Progenitor cell of endocrine pancreas (in vitro differentiated cells): ENCODE data around the gene HRH1. TPM values are rescaled to one million over a fixed set of nuclear protein-coding genes. Genes with fewer than 3 reads are reported as not detected.

Experiments
- DNase-seq: peaks from one replicate; pipeline ENCODE4 v3.0.0; 2021; ENCODE audit warnings: low spot score; ENCODE audit not compliant: unreplicated experiment
- H3K27ac Mint-ChIP-seq: 2 replicates; pipeline ENCODE4 v1.8.0; 2021; ENCODE audit warnings: mild to moderate bottlenecking, moderate library complexity, mixed read lengths
- H3K27me3 Mint-ChIP-seq: 2 replicates; pipeline ENCODE4 v1.8.0; 2021; ENCODE audit warnings: mixed read lengths
- H3K36me3 Mint-ChIP-seq: 2 replicates; pipeline ENCODE4 v1.8.0; 2022; ENCODE audit warnings: mixed read lengths; ENCODE audit not compliant: insufficient read depth
- H3K4me1 Mint-ChIP-seq: 2 replicates; pipeline ENCODE4 v1.8.0; 2021; ENCODE audit warnings: low read depth, mixed read lengths
- H3K4me3 Mint-ChIP-seq: 2 replicates; pipeline ENCODE4 v1.8.0; 2021; ENCODE audit warnings: low read depth, mild to moderate bottlenecking, moderate library complexity, mixed read lengths
- H3K9me3 Mint-ChIP-seq: 2 replicates; pipeline ENCODE4 v1.8.0; 2021; ENCODE audit warnings: low read depth, mixed read lengths
- total RNA-seq: library from RNA; stranded (reverse); gene quantifications from 2 replicates; pipeline ENCODE4 v1.2.1, GENCODE V29; 2021
- TF ChIP-seq, protein P1 (sequence below): fragments of 200-600 bp; sonication (generic); IDR thresholded peaks from one replicate; pipeline ENCODE4 v1.5.0; 2021; ENCODE audit warnings: antibody characterized with exemption, mild to moderate bottlenecking; ENCODE audit not compliant: unreplicated experiment

HRH1 gene
- total RNA-seq, 1 donor from 2014 or later = not detected

DNA sequence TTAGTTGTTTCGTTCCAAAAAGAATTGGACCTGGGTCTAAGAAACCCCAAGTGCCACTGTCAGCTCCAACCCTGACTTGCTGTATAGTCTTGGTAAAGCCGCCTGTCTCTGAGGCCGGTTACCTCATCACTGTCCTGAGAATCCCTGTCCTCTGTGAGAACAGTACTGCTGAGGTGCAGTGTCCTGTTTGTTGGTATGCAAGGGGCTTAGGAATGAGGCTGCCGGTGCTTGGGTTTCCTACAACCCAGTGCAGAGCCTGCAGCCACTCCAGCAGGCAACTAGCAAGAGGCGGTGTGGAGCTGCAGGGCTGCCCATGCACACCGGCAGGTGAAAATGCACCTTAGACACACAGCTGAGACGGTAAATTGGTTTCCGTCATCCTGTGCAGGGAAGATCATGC is 65.9 kb downstream of the HRH1 start:
- TF ChIP-seq, protein P1, sequence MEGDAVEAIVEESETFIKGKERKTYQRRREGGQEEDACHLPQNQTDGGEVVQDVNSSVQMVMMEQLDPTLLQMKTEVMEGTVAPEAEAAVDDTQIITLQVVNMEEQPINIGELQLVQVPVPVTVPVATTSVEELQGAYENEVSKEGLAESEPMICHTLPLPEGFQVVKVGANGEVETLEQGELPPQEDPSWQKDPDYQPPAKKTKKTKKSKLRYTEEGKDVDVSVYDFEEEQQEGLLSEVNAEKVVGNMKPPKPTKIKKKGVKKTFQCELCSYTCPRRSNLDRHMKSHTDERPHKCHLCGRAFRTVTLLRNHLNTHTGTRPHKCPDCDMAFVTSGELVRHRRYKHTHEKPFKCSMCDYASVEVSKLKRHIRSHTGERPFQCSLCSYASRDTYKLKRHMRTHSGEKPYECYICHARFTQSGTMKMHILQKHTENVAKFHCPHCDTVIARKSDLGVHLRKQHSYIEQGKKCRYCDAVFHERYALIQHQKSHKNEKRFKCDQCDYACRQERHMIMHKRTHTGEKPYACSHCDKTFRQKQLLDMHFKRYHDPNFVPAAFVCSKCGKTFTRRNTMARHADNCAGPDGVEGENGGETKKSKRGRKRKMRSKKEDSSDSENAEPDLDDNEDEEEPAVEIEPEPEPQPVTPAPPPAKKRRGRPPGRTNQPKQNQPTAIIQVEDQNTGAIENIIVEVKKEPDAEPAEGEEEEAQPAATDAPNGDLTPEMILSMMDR = no peak
- DNase-seq = no peak
- Mint-ChIP-seq H3K4me3 (no peak overlapping the region), H3K27me3 (peaks cover 5% of the 10 kb centered on the region), H3K4me1 (no peaks in the 10 kb centered on the region), H3K27ac (no peak overlapping the region), H3K9me3 (no peaks in the 10 kb centered on the region), H3K36me3 (no peaks in the 10 kb centered on the region)

DNA sequence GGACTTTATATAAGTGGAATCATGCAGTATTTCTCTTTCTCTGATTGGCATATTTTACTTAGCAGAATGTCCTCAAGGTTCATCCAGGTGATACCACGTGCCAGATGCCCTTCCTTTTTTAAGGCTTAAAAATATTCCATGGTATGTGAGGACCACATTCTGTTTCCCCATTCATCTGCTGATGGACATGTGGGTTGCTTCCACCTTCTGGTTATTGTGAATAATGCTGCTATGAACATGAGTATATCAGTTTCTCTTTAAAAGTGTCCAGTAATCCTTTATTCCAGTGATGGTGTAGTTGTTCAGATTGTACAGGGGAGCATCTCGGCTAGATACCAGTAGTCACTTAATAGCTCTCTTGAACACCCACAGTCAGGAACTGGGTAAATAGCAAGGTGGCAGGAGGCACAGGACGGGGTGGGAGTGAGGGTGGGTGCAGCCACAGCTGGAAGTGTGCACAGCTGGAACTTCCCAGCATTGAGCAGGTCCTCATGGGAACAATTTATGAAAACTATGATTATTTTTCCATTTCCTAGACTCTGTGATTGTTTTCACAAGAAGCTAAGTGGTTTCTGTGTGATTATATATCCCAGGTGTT is 67.6 kb downstream of the HRH1 start:
- H3K4me1 Mint-ChIP-seq = peaks cover 5% of the 10 kb centered on the region
- no peak overlapping the region for H3K27ac Mint-ChIP-seq
- H3K27me3 Mint-ChIP-seq = peaks cover 10% of the 10 kb centered on the region
- H3K36me3 Mint-ChIP-seq = no peaks in the 10 kb centered on the region
- TF ChIP-seq, protein P1 = no peak
- DNase-seq = no peak
- no peaks in the 10 kb centered on the region for H3K9me3 Mint-ChIP-seq
- no peak overlapping the region for H3K4me3 Mint-ChIP-seq

GRCh38 chr3:11224010-11224409 is 69.7 kb downstream of the HRH1 start:
- Mint-ChIP-seq H3K4me3 (no peak overlapping the region), H3K27me3 (peaks cover 10% of the 10 kb centered on the region), H3K4me1 (peaks cover 5% of the 10 kb centered on the region), H3K36me3 (no peaks in the 10 kb centered on the region), H3K27ac (no peak overlapping the region), H3K9me3 (no peaks in the 10 kb centered on the region)
- DNase-seq = no peak
- TF ChIP-seq, protein P1 = no peak

DNA sequence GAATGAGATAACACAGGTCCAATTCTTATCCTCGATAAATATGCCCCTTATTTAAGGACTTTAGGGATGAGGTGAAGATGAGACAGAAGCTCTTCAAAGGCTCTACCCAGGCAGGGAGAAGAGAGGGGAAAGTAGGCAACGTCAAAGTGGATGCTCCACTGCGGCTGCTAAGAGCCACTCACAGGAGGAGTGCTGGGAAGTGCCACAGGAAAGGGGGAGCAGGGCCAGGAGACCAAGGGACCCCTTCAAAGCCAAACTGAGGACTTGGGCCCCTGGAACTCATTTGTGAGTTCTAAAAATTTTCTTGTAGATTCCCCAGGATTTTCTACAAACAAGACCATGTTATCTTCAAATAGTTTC is 70.6 kb downstream of the HRH1 start:
- no peak overlapping the region for H3K4me3 Mint-ChIP-seq
- H3K4me1 Mint-ChIP-seq = peaks cover 5% of the 10 kb centered on the region
- DNase-seq = no peak
- TF ChIP-seq, protein P1 = no peak
- H3K27ac Mint-ChIP-seq = peak overlapping the region; percentile 78
- H3K9me3 Mint-ChIP-seq = no peaks in the 10 kb centered on the region
- H3K36me3 Mint-ChIP-seq = no peaks in the 10 kb centered on the region
- peaks cover 12% of the 10 kb centered on the region for H3K27me3 Mint-ChIP-seq

DNA sequence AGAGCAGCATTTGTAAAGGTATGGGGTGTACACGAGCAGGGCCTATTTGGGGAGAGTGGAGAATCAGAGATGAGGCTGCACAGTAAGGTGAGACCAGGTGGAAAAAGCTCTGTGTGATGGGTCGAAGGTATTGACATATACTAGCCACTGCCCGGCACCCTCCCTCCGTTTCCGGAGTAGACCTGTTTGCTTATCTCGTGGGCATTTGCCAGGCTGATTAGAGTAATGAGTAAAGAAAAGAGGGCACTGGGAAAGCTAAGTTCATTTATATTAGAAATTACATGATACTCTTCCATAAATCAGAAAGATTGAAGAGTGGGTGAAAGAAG is 71.7 kb downstream of the HRH1 start:
- Mint-ChIP-seq H3K9me3 (no peaks in the 10 kb centered on the region), H3K4me1 (peaks cover 5% of the 10 kb centered on the region), H3K27ac (no peak overlapping the region), H3K36me3 (no peaks in the 10 kb centered on the region), H3K4me3 (no peak overlapping the region), H3K27me3 (peaks cover 14% of the 10 kb centered on the region)
- TF ChIP-seq, protein P1 = no peak
- DNase-seq = no peak
